Measurements from ENCODE around the gene LPP.
A peak's percentile ranks its signal among the peaks of the same experiment; 100 is the strongest.

LPP gene

GRCh38 chr3:188349351-188349901 lies 195.5 kb downstream of the LPP start:
- Histone ChIP-seq H3K27me3 (replicated peaks) (no peaks in the 10 kb centered on the region), H3K4me3 (ENCODE audit: low read depth, low read length) (no peak overlapping the region), H3K36me3 (replicated peaks) (no peaks in the 10 kb centered on the region), H3K27ac (peak overlapping the region; percentile 76)
- DNase-seq: no peak
- peak; percentile 31 for TF ChIP-seq CTCF (IDR thresholded peaks at IDR 0.05; ENCODE audit: low read depth, low read length, missing control alignments)
- in situ Hi-C loops (cut with HindIII; ENCODE audit: low pct_ligation_motif_present, low sequenced_read_pairs): no loop called here

DNA sequence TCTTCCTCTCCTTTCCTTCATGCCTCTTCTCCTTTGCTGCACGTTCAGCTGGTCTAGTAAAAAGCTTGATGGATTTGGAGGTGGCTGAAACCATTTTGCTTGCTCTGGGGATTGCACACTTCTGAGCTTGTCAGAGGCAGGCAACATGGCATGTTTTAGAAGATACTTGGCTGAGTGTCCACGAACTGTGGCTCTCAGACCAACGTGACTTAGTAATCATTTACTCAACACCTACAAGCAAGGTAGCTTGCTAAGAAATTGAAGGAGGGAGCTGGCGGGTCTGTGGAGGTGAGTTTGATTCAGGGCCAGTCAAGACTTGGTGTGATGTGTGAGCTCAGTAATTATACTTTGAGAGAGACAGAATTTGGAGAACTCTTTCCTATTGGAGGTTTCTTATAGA lies 196.0 kb downstream of the LPP start:
- TF ChIP-seq CTCF (IDR thresholded peaks at IDR 0.05; ENCODE audit: low read depth, low read length, missing control alignments): no peak
- Histone ChIP-seq H3K27ac (no peak overlapping the region), H3K27me3 (replicated peaks) (no peaks in the 10 kb centered on the region), H3K4me3 (ENCODE audit: low read depth, low read length) (no peak overlapping the region), H3K36me3 (replicated peaks) (no peaks in the 10 kb centered on the region)
- no peak for DNase-seq
- in situ Hi-C loops (cut with HindIII; ENCODE audit: low pct_ligation_motif_present, low sequenced_read_pairs): no loop called here

DNA sequence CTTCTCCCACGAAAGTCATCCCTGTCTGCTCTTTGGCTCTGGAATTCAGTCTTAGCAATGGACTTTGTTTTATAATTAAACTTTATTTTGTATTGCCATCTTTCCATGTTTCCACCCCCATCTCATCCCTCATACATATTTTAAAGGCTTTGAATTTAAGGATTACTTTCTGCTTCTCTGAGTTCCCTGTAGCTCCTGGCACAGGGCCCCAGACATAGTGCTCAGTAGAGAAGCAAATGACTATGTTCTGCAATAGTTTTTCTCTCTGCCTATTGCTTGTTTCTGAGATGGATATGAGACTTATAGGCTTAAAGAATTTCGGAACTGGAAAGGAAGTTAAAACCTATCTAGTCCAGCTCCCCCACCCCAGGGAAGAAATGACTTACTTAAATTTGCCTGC lies 197.0 kb downstream of the LPP start:
- H3K4me3 ChIP-seq (ENCODE audit: low read depth, low read length): no peak overlapping the region
- no peaks in the 10 kb centered on the region for H3K27me3 ChIP-seq (replicated peaks)
- no peak overlapping the region for H3K27ac ChIP-seq
- H3K36me3 ChIP-seq (replicated peaks): no peaks in the 10 kb centered on the region
- DNase-seq: no peak
- in situ Hi-C loops (cut with HindIII; ENCODE audit: low pct_ligation_motif_present, low sequenced_read_pairs): no loop called here
- TF ChIP-seq CTCF (IDR thresholded peaks at IDR 0.05; ENCODE audit: low read depth, low read length, missing control alignments): no peak

- H3K4me3 ChIP-seq (ENCODE audit: low read depth, low read length): no peak overlapping the region
- in situ Hi-C loops (cut with HindIII; ENCODE audit: low pct_ligation_motif_present, low sequenced_read_pairs): no loop called here
- no peak for DNase-seq
- H3K36me3 ChIP-seq (replicated peaks): no peaks in the 10 kb centered on the region
- H3K27ac ChIP-seq: no peak overlapping the region
- no peaks in the 10 kb centered on the region for H3K27me3 ChIP-seq (replicated peaks)
- no peak for TF ChIP-seq CTCF (IDR thresholded peaks at IDR 0.05; ENCODE audit: low read depth, low read length, missing control alignments)
These were observed 197.7 kb downstream of the LPP start for GRCh38 chr3:188351648-188352047.

GRCh38 chr3:188352196-188352927 lies 198.4 kb downstream of the LPP start:
- H3K36me3 ChIP-seq (replicated peaks): no peaks in the 10 kb centered on the region
- TF ChIP-seq CTCF (IDR thresholded peaks at IDR 0.05; ENCODE audit: low read depth, low read length, missing control alignments): no peak
- in situ Hi-C loops (cut with HindIII; ENCODE audit: low pct_ligation_motif_present, low sequenced_read_pairs): no loop called here
- no peak for DNase-seq
- no peaks in the 10 kb centered on the region for H3K27me3 ChIP-seq (replicated peaks)
- no peak overlapping the region for H3K4me3 ChIP-seq (ENCODE audit: low read depth, low read length)
- H3K27ac ChIP-seq: no peak overlapping the region

DNA sequence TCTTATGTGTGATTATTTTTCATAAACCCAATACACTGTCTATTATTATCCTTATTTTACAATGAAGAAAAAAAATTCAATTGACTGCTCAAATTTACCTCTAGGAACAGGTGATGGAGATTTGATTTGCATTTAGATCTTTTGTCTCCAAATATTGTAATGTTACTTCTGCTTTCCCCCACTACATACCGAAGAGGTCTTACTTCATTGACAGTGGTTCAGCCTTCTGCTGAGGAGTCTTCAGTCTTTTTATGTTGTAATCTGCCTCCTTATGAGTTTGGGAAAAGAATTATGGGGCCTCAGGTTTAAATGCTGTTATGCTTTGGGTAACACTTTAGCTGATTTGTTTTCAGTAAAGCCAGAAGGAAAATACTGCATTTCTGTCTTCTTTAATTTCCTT lies 199.5 kb downstream of the LPP start:
- Histone ChIP-seq H3K4me3 (ENCODE audit: low read depth, low read length) (no peak overlapping the region), H3K27me3 (replicated peaks) (no peaks in the 10 kb centered on the region), H3K27ac (no peak overlapping the region), H3K36me3 (replicated peaks) (no peaks in the 10 kb centered on the region)
- in situ Hi-C loops (cut with HindIII; ENCODE audit: low pct_ligation_motif_present, low sequenced_read_pairs): no loop called here
- no peak for DNase-seq
- TF ChIP-seq CTCF (IDR thresholded peaks at IDR 0.05; ENCODE audit: low read depth, low read length, missing control alignments): no peak
